ENCODE data around the gene SNX8.

GRCh38 chr7:2289621-2290020 lies 24.6 kb downstream of the SNX8 start:
- no peak for TF ChIP-seq CTCF (IDR thresholded peaks at IDR 0.05; ENCODE audit: extremely low read depth in 1 of 2, insufficient read depth in 1 of 2, low read depth in 1 of 2, low read length in 2 of 2)
- TF ChIP-seq MAX (IDR thresholded peaks at IDR 0.05; ENCODE audit: insufficient read depth, insufficient read length), result no peak
- no peak for TF ChIP-seq POLR2A (IDR thresholded peaks at IDR 0.05; ENCODE audit: low read depth, low read length)
- TF ChIP-seq POLR2AphosphoS5 (IDR thresholded peaks at IDR 0.05; ENCODE audit: insufficient read depth, low read depth, low read length), result no peak
- TF ChIP-seq JUN (IDR thresholded peaks at IDR 0.05; ENCODE audit: borderline replicate concordance, insufficient read depth, insufficient read length, low read depth), result no peak
- no peak for TF ChIP-seq MYC (IDR thresholded peaks at IDR 0.05; ENCODE audit: low read depth, low read length)
- TF ChIP-seq EZH2 (IDR thresholded peaks at IDR 0.05; ENCODE audit: borderline replicate concordance, low read depth, low read length, severe bottlenecking), result no peak

All from endothelial cell of umbilical vein (primary cell).